Measurements from ENCODE around the gene KBTBD7. TPM values are rescaled to one million over a fixed set of nuclear protein-coding genes. Genes with fewer than 3 reads are reported as not detected.

The KBTBD7 gene
- total and polyA plus RNA-seq, 8 donors: 6.9 to 19.2 (median 17.1) TPM

GRCh38 chr13:41193469-41193868 is 900 bp downstream of the KBTBD7 start:
- H3K27ac ChIP-seq: peak overlapping the region in 1 of 2 donors; percentile 95
- ATAC-seq (no peak), DNase-seq (no peak)
- no peak for TF ChIP-seq CTCF (IDR thresholded peaks at IDR 0.05)
- intact Hi-C loops (cut with DNase I): loop anchor here in 1 of 2 donors (5.0 kb wide), 1 partner anchor 56 kb away; no protein-coding TSS in a partner anchor
- H3K27me3 ChIP-seq: no peaks in the 10 kb centered on the region
- no peaks in the 10 kb centered on the region for H3K9me3 ChIP-seq
- peaks cover 4 to 29% of the 10 kb centered on the region in 2 donors for H3K4me1 ChIP-seq
- H3K36me3 ChIP-seq: no peaks in the 10 kb centered on the region
- peak overlapping the region; percentile 66 to 67 for H3K4me3 ChIP-seq

GRCh38 chr13:41188584-41188983 is 5.8 kb downstream of the KBTBD7 start:
- ATAC-seq: no peak
- intact Hi-C loops (cut with DNase I): no loop called here
- no peaks in the 10 kb centered on the region for H3K27me3 ChIP-seq

GRCh38 chr13:41186481-41186880 is 7.9 kb downstream of the KBTBD7 start:
- H3K27ac ChIP-seq: no peak overlapping the region
- no peaks in the 10 kb centered on the region for H3K9me3 ChIP-seq
- no peak for ATAC-seq
- intact Hi-C loops (cut with DNase I): no loop called here
- no peaks in the 10 kb centered on the region for H3K36me3 ChIP-seq
- no peak for TF ChIP-seq CTCF (IDR thresholded peaks at IDR 0.05)
- no peaks in the 10 kb centered on the region for H3K27me3 ChIP-seq
- H3K4me3 ChIP-seq: no peak overlapping the region
- no peak for DNase-seq
- H3K4me1 ChIP-seq: peaks cover 0 to 7% of the 10 kb centered on the region in 2 donors

More at GRCh38 chr13:41188584-41188983, 5.8 kb downstream of the KBTBD7 start:
- H3K36me3 ChIP-seq: no peaks in the 10 kb centered on the region
- no peak overlapping the region for H3K27ac ChIP-seq
- H3K9me3 ChIP-seq: no peaks in the 10 kb centered on the region
- H3K4me1 ChIP-seq: peaks cover 0 to 25% of the 10 kb centered on the region in 2 donors
- no peak for DNase-seq
- no peak for TF ChIP-seq CTCF (IDR thresholded peaks at IDR 0.05)
- no peak overlapping the region for H3K4me3 ChIP-seq

- H3K27ac ChIP-seq: no peak overlapping the region
- H3K27me3 ChIP-seq: no peaks in the 10 kb centered on the region
- ATAC-seq (no peak), DNase-seq (no peak)
- H3K9me3 ChIP-seq: no peaks in the 10 kb centered on the region
- H3K36me3 ChIP-seq: no peaks in the 10 kb centered on the region
- no peak overlapping the region for H3K4me3 ChIP-seq
- no peaks in the 10 kb centered on the region for H3K4me1 ChIP-seq
- intact Hi-C loops (cut with DNase I): no loop called here
- no peak for TF ChIP-seq CTCF (IDR thresholded peaks at IDR 0.05)
Observed at GRCh38 chr13:41182231-41182630, 12.1 kb downstream of the KBTBD7 start.

- Histone ChIP-seq H3K9me3 (peaks cover 0 to 13% of the 10 kb centered on the region in 2 donors), H3K27ac (peak overlapping the region in 1 of 2 donors; percentile 89), H3K4me1 (no peaks in the 10 kb centered on the region), H3K4me3 (no peak overlapping the region), H3K27me3 (no peaks in the 10 kb centered on the region), H3K36me3 (no peaks in the 10 kb centered on the region)
- ATAC-seq (no peak), DNase-seq (no peak)
- intact Hi-C loops (cut with DNase I): no loop called here
- TF ChIP-seq CTCF (IDR thresholded peaks at IDR 0.05): no peak
Observed at GRCh38 chr13:41179593-41180250, 14.6 kb downstream of the KBTBD7 start.

All from left lung (tissue), 10 donors.